Gastrocnemius medialis (tissue), 4 donors: ENCODE results near the gene PSMD14.

ENCODE experiments used
- POLR2A ChIP-seq, 2 donors: fragments of 450-650 bp; IDR thresholded peaks; one replicate each; pipeline ENCODE4 v1.6.1; 2017; ENCODE audit warnings: antibody characterized with exemption in 2 of 2, mild to moderate bottlenecking in 2 of 2, moderate library complexity in 2 of 2
- TF ChIP-seq, protein P1 (sequence below), 5 experiments: fragments of 450-650 bp in 3 of 5; fragments of 200-600 bp in 2 of 5; sonication (generic) in 2 of 5; IDR thresholded peaks in 4 of 5; conservative IDR thresholded peaks in 1 of 5; 1 replicate in 4 of 5; 2 replicates in 1 of 5; pipeline ENCODE4 v1.5.1; 2016 to 2019; ENCODE audit warnings: antibody characterized with exemption in 5 of 5, mild to moderate bottlenecking in 3 of 5, moderate library complexity in 3 of 5

DNA sequence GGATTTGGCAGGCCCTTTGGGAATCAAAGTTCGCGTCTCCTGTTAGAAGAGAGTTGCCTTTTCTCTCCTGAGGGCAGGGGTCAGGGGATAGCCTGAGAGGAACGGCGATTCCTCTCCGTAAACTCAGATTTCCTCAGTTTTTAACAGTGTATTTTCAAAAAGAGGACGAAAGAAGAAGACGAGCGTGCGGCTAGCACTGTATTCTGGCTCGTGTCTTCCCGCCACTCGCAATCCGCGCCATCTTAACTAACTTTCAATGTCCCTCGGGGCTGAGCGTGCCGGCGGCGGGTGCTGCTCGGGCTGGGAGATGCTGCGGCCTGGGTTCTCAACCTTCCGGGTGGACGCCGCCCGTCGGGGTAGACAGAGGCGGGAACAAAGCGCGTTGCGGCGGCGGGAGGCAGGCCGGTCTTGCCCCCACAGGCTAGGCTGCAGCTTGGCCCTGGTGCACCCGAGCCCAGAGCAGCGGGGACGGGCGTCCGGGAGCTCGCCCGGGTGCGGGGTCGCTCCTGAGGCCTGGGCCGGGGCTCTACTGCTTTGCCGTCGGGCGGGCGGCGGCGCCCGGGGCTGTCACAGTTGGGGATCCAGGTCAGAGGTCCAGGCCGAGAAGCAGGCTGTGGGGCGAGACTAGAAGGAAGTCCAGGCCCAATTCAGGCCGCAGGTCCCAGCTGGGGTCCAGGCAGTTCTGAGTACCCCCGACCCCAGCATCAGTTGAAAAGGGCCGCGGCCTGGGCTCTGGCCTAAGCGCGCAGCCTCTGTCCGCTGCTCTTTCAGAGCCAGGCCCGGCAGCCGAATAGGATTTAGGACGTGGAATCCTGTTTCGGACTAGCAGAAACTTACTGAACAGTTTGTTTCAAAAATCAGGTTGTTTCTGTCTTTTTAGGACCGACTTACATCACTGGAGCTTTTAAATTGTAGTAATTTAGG, 119.7 kb downstream of the PSMD14 start:
- TF ChIP-seq, protein P1, sequence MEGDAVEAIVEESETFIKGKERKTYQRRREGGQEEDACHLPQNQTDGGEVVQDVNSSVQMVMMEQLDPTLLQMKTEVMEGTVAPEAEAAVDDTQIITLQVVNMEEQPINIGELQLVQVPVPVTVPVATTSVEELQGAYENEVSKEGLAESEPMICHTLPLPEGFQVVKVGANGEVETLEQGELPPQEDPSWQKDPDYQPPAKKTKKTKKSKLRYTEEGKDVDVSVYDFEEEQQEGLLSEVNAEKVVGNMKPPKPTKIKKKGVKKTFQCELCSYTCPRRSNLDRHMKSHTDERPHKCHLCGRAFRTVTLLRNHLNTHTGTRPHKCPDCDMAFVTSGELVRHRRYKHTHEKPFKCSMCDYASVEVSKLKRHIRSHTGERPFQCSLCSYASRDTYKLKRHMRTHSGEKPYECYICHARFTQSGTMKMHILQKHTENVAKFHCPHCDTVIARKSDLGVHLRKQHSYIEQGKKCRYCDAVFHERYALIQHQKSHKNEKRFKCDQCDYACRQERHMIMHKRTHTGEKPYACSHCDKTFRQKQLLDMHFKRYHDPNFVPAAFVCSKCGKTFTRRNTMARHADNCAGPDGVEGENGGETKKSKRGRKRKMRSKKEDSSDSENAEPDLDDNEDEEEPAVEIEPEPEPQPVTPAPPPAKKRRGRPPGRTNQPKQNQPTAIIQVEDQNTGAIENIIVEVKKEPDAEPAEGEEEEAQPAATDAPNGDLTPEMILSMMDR (IDR thresholded peaks at IDR 0.05 in 4 of 5, conservative IDR thresholded peaks at IDR 0.05 in 1 of 5), result no peak
- TF ChIP-seq POLR2A (IDR thresholded peaks at IDR 0.05), result no peak
